HG03159 (cell line): Measurements from ENCODE around the gene TMEM126A.
"Not testable (repeated sequence)": the region's sequence is repeated elsewhere in the genome, so short reads cannot be mapped to it uniquely, and the experiment has no call there.

Source experiments
- ATAC-seq: cut with Tn5 transposase; IDR thresholded peaks from one replicate; pipeline ENCODE4 v1.9.1; 2021; ENCODE audit warnings: mild to moderate bottlenecking, moderate library complexity; ENCODE audit not compliant: unreplicated experiment

Gene TMEM126A

DNA sequence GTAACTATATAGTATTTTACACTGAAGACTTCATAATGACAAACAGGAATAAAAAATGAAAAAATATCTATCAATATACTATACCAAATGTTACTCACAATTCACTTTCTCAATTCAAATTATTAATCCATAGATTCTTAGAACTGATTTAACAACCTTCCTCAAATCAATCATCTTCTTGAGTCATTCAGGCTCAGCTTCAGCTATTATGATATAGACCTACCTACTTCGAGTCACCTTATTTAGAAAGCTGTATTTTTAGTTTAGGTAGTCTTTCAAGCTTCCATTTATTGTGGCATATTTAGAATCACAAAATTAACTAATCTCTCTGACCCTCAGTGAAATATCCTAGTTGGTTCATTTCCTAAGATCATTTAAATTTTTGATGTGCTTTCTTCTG lies 9.0 kb downstream of the TMEM126A start:
- no peak for ATAC-seq

DNA sequence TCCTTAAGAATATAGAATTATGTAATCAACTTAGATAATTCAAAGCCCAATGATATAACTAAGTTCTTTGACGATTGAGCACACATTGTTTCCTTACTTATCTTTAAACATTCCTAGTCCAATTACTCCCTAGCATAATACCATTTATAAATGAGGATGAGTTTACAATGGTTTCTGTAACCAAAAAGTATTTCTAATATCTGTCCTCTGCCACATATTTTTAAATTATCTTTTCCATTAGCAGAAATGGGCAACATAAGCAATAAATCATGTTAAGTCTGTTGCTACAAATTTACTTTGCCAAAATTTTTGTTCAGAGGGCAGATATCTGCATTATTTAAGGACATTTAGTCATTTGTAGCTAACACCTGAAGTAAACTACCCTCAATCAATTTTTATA lies 10.4 kb downstream of the TMEM126A start:
- no peak for ATAC-seq

DNA sequence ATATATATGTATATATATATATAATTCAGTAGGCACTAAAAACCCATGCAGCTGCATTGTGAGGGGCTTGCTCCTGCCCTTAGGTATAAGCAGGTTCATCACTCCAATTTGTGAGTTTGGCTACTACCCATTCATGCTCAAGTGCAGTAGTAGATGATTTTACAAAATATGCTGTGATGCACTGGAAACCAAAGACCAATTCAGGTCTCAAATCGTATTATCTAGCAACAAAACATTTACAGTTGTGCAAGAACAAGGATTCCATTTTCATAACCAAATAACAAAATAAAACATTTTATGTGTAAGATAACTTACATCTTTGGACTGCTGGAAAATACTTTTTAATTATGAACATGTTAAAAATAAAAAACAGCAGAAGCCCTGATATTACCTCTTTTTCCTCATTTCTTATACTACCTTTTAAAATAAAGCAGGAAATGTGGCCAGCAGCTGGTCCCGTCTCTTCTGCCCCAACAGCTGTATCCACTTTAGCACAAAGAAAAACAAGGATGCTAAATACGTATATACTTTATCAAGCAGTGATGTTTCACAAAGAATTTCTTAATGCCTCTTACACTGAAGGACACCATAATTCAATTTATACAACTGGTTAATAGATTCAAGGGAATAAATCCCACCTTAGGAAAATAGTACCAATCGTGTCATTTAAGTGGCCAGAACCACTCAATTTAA lies 14.4 kb downstream of the TMEM126A start:
- no peak for ATAC-seq

DNA sequence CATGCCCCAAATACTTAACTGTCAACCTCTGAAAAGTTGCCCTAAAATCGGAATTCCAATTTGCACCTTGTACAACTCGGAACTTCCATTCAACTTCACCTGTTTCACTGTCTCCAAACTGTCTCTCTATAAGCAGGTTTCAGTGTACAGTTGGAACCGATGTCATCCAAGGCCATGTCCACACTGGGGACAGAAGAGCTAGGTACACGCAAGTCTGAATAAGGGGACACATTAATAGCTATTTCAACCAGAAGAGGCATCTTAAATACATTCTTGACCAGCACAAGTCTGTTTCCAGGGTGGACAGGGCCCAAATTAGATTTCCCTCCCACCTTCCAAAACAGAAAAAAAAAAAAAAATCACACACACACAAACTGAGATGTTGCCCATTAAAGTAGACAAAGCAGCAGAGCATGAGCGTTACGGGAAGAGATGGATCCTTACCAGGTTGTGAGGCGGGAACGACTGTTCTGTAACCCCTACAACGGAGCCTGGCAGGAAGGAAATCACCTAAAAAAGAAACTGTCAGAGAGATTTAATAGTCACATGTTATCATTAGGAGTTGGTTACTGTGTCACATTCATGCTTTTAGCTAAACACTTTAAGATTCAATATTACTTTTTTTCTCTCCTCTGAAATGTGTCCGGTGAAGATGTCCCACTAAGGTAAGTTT lies 15.4 kb downstream of the TMEM126A start:
- ATAC-seq: no peak

DNA sequence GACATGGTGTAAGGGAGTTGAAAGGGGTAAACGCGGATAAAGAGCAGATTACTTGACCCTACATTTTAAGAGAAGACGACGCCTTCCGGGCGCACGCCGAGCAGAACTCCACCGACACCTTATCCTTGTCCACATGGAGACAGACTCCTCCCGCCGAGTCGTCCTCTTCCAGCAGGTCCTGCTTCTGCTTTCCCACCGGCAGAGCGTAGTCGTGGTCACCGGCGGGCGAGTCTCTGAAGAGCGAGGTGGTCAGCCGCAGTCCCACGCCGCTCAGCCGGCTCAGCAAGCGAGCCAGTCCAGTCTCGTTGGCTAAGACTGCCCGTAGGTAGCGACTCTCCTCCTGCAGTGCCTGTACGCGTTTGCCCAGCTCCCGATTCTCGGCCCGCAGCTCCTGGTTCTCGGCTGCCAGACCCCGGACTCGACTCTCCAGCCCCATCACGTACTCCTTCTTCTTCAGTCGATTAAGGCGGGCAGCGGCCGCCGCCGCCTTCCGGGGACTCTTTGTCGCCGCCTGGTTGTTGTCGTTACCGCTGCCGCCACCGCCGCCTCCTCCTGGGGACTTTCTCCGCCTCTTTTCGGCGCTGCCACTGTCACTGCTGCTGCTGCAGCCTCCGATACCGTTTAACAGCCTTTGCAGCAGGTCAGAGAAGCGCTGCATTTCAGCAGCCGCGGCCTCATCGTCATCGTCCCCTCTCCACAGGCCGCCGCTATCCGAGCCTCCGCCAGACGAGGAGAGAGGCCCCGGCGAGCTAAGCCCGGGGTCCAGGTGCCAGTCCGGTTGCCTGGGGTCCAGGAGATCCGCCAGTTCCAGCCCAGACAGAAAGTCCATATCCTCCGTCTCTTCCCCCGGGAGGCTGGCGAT lies 16.2 kb downstream of the TMEM126A start:
- peak; percentile 77 for ATAC-seq

DNA sequence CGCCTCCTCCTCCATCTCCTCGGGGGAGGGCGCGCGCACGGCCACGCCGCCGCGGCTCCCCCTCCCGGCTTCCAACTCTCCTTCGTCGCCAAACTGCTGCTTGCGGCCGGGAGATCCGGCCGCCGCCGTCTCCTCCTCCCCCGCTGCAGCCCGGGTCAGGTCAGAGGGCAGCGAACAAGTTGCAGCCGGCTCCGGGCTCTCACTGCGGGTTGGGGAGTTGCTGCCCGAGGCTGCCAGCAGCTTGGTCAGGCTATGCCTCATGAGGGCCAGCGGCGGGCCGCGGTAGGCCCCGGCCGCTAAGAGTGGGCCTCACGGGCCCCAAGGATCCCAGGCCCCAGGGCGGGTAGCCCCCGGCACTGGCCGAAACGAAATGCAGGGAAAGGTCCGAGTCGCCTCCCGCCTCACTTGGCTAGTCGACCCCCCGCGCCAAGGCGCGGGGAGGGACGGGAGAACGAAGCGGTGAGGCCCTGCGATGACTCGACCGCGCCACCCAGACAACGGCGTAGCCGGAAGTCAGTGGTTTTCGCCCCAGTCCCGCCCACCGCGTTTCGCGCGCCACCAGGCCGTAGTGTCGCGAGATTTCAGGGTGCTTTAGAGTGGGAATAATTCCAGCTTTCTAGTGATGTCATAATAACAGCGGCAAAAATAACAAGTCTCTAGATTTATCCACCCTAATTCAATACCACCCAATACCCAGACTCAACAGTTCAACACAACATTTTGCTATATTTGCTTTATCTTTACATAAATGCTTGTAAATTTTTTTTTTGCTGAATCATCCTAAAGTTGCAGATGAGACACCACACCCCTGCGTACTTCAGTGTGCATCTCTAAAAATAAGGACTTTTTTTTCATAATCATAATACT lies 17.1 kb downstream of the TMEM126A start, which contains the start of gene CREBZF:
Gene CREBZF, minus strand, starts transcription at position 515 of the 867 bp plus-strand sequence. Its CDS starts 254 bp downstream, at position 261.
- peak; percentile 90 for ATAC-seq

DNA sequence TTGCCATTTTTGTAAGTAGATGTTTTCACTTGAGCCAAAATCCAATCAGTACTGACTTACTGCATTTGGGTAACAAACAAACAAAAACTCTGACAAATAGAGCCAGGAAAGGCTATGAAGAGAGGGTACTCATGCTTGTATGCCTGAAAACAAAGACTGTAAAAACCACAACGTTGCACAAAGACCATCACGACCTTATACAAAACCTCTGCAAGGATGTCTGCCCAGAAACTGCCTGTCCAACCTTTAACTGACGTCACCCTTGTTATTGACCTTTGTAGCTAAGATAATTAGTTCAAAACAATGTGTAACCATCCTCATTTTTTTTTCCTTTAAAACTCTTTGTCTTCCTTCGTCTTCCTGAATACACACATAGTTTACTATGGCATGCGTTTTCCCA lies 18.0 kb downstream of the TMEM126A start:
- no peak for ATAC-seq

DNA sequence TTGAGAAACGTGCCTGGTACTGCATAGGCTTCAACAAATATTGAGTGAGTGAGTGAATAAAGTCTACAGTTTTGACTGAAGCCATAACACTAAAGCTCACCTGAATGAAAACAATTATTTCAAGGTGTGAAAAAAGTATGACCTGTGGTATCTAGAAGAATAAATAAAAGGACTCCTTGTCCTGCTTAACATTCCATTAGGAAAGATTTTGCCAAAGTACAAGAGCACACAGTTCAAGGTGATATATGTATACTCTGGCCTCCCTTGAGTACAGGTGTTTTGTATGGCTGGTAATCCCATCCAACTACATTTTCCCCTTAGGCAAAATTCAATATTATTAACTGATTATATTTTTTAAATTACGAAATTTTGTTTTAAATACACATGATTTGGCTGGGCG lies 18.9 kb downstream of the TMEM126A start:
- no peak for ATAC-seq

DNA sequence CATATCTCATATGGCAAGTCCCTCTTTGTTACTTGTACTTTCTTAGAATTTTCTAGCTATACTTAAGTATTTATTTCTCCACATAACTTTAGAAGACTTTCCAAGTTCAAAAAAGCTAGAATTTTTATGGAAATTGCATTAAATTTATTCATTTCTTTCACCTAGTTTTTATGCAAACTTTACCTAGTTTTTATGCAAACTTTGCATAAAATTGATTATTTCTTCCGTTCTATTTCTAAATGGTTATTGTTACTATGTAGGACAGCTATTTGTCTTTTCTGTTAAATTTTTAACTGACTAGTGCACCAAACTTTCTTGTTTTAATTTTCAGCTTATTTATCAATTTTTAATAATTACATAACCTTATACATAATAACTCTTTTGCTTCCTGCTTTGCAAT lies 20.4 kb downstream of the TMEM126A start:
- ATAC-seq: no peak

DNA sequence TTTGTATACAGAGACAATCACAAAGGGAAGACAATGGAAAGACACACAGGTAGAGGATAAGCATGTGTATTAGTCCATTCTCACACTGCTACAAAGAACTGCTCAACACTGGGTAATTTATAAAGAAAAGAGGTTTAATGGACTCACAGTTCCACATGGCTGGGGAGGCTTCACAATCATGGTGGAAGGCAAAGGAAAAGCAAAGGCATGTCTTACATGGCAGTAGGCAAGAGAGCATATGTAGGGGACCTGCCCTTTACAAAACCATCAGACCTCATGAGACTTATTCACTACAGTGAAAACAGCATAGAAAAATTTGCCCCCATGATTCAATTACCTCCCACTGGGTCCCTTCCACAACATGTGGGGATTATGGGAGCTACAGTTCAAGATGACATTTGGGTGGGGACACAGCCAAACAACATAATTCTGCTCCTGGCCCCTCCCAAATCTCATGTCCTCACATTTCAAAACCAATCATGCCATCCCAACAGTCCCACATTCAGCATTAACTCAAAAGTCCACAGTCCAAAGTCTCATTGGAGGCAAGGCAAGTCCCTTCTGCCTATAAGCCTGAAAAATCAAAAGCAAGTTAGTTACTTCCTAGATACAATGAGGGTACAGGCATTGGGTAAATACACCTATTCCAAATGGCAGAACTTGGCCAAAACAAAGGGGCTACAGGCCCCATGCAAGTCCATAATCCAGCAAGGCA lies 23.3 kb downstream of the TMEM126A start:
- not testable (repeated sequence) for ATAC-seq

DNA sequence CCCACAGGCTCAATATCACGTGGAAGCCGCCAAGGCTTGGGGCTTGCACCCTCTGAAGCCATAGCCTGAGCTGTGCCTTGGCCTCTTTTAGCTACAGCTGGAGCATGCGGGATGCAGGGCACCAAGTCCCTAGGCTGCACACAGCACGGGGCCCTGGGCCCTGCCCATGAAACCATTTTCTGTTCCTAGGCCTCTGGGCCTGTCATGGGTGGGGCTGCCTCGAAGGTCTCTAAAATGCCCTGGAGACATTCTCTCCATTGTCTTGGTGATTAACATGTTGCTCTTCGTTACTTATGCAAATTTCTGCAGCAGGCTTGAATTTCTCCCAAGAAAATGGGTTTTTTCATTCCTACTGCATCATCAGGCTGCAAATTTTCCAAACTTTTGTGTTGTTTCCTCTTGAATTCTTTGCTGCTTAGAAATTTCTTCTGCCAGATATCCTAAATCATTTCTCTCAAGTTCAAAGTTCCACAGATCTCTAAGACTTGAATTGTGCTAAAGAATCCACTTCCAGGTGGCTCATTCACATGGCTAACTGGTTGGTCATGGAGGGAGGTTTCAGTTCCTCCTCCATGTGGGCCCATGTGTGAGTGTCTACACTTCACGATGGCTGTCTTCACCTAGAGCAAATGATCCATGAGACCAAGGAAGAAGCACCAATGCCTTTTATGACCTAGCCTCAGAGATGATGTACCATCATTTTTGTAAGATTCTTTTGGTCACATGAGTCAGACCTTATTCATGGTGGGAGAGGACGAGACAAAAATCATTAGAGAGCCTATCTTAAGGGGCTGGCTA lies 24.5 kb downstream of the TMEM126A start:
- no peak for ATAC-seq

DNA sequence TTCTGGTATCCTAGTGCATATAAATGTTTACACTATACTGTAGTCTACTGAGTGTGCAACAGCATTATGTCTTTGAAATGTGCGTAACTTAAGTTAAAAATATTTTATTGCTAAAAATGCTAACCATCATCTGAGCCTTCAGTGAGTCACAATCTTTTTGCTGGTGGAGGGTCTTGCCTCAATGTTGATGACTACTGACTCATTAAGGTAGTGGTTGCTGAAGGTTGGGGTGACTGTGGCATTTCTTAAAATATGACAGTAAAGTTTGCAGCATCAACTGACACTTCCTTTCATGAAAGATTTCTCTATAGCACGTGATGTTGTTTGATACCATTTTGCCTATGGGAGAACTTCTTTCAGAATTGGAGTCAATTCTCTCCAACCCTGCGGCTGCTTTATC lies 25.6 kb downstream of the TMEM126A start:
- ATAC-seq: no peak

DNA sequence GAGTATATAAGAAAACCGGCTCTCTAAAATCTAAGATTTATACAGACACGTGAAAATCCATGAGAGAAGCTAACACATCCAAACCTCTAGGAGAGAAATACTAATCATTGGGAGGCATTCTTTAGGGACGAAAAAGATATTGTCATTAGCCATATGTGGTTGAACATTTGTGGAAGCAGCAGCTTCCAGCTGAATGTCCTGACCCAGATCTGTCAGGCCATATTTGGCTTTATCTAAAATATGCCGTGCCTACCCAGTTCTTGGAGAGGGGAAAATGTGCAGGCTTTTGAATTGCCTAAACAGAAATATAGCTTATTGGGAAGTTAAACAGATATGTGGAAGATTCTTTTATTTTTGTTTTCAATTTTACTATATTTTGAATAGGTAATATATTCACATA lies 31.8 kb downstream of the TMEM126A start:
- no peak for ATAC-seq

DNA sequence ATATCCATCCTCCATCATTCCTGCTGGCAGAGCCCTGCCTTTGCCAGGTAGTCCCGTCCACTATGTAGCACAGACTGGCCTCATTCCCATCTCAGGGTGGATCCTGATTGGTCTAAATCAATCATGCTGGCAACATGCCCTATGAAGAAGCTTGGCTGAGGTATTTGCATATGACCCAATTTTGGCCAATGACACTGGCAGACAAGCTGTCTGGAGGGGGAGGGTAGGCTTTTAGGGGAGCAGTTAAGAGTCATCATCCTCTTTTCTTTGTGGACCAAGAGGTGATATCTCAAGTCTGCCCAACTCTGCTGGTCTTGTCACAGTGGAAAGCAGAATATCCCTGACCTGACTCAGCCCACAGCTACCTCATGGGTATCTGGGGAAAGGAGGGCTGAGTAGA lies 33.1 kb downstream of the TMEM126A start:
- no peak for ATAC-seq

DNA sequence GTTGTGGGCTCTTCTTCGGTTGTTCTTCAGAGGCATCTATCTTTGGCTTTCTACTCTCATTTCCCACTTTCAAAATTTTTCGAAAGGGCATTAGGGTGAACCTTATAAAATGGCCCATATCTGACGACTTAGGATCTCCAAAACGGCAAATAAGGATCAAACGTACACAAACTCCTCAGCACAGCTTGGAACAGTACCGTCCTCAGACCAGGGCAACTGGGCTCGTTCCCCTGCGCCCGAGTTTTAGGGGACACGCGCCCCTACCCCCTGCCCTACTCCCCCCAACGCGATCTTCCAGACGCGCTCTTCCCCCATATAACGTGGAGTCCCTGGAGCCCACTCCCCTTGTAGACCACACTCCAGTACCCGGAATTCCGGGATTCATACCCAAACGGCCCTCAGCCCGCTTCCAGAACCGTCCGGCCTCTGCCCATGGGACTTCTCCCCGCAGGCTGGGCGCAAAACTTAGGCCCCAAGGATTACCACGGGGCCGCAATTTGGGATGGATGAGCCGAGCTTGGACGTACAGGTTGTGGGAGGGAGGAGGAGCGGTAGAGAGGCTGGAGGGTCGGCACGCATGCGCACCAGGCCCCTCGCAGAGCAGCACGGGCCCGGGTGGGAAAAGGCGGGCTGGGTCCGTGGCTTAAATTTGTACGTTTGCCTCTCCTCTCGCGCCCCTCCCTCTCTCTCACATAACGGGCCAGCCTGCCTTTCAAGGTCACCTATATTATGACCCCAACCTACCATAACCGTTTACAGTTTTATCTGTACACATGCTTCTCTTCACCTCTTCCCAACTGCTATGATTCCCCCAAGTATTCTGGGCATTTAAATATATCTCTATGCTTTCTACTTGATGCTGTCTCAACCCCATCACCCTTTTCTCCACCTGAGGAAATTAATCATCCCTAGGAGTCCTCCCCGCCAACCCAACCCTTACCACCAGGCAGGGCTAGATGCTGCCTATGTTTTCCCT lies 34.9 kb downstream of the TMEM126A start:
- ATAC-seq: peak; percentile 82

DNA sequence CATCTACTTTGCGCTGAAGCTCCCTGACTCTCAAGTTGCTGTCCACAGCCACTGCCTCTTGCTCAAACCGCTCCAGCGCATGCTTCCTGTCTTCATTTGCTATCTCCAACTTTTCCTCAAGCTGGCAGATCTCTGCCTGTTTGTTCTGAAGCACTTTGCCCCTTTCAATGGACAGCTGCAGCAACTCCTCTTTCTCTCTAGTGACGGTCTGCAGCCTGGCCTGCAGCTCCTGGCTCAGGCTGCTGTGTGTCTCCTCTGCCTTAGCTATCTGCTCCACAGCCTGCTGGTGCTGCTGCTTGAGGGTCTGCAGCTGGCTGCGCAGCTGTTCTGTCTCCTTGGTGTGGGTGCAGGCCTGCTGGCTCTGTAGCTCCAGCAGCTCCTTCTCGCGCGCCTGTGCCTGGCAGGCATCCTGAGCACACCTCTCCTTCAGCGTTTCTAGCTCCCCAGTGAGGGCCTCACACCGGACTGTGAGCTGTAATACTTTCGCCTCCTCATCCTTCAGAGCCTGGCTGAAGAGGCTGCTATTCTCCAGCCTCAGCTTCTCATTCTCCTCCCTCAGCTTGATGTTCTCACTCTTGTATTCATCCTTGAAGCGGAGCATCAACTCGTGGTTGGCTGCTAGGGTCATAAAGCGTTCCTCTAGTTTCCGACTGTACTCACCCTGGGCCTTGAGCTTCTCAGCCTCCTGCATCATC lies 37.5 kb downstream of the TMEM126A start:
- no peak for ATAC-seq

DNA sequence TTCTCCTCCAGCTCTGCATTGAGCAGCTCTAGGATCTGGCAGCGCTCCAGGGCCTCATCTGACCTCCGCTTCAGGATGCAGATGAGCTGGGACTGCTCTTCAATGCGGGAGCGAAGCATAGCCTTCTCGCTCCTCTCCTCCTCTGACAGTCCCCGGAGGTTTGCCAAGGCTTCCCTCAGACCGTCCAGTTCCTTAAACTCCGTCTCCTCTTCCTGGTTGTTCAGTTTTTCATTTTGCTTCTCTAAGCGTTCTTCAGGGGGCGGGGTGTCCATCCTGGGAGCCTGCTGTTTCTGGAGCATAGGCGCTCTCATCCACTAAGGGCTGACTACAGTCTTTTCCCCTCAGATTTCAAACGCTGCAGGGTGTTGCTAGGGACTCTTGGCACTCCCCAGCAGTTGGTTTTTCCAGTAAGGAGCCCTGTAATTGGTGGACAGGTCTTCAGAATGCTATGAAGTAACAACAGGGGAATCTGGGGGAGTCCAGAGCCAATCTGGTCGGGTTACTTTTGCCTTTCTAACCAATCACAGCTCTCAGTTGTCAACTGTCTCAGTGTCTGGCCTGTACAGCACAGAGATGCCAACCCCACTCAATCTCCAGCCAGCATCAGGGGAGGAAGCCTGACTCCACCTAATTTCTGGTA lies 38.2 kb downstream of the TMEM126A start, which contains the start of gene CCDC89:
Gene CCDC89, minus strand, starts transcription at position 376 of the 640 bp plus-strand sequence. Its CDS starts 65 bp downstream, at position 311.
- ATAC-seq: no peak
